ENCODE measurements around the gene RAD21L1. TPM values are rescaled to one million over a fixed set of nuclear protein-coding genes. Genes with fewer than 3 reads are reported as not detected.

Gene RAD21L1
- polyA plus RNA-seq, 3 donors: not detected

GRCh38 chr20:1269235-1269634 is 43.4 kb downstream of the RAD21L1 start:
- H3K27ac Mint-ChIP-seq: peak overlapping the region in 1 of 7 donors; percentile 24
- 94% methylated on average over 4 of the region's 8 CpGs for WGBS (ENCODE audit: insufficient coverage)

GRCh38 chr20:1269850-1270249 is 44.0 kb downstream of the RAD21L1 start:
- no peak overlapping the region for H3K9ac ChIP-seq (ENCODE audit: insufficient read depth, low read length, poor library complexity, severe bottlenecking)
- TF ChIP-seq CTCF (IDR thresholded peaks at IDR 0.05): no peak
- H3K4me1 ChIP-seq (ENCODE audit: control insufficient read depth in 1 of 2, insufficient read depth in 2 of 2, low read length in 2 of 2): peaks cover 6 to 12% of the 10 kb centered on the region in 2 donors
- H3K27me3 ChIP-seq (ENCODE audit: control insufficient read depth in 2 of 2, insufficient read depth in 2 of 2, low read length in 2 of 2): peaks cover 23 to 33% of the 10 kb centered on the region in 2 donors
- H3K27ac ChIP-seq (ENCODE audit: low read depth in 1 of 2, low read length in 2 of 2): no peak overlapping the region
- H3K9me3 Mint-ChIP-seq: peaks cover 0 to 9% (median 0%) of the 10 kb centered on the region in 7 donors
- no peaks in the 10 kb centered on the region for H4K20me1 ChIP-seq (ENCODE audit: insufficient read depth, low read length)
- H3K4me3 ChIP-seq (replicated peaks in 1 of 3; ENCODE audit: low read depth in 2 of 3, low read length in 3 of 3): no peak overlapping the region
- peak overlapping the region in 1 of 7 donors; percentile 24 for H3K27ac Mint-ChIP-seq
- intact Hi-C loops (cut with micrococcal nuclease): no loop called here
- H3K27me3 Mint-ChIP-seq (ENCODE audit: low read depth in 3 of 3): peaks cover 20 to 37% (median 31%) of the 10 kb centered on the region in 3 donors
- no peak for DNase-seq
- no peak overlapping the region for H3K4me2 ChIP-seq (replicated peaks; ENCODE audit: extremely low read depth, low read length, poor library complexity, severe bottlenecking)
- peaks cover 10% of the 10 kb centered on the region for H3K4me1 Mint-ChIP-seq
- no peak overlapping the region for H2AFZ ChIP-seq (ENCODE audit: insufficient read depth, low read depth, low read length, poor library complexity, severe bottlenecking)
- WGBS (ENCODE audit: insufficient coverage): no CpG with 5 or more reads among the region's 3 CpGs
- H3K36me3 ChIP-seq (replicated peaks in 1 of 2; ENCODE audit: control insufficient read depth in 1 of 2, insufficient read depth in 2 of 2, low read length in 2 of 2): no peaks in the 10 kb centered on the region
- no peaks in the 10 kb centered on the region for H3K9me3 ChIP-seq (replicated peaks in 1 of 2; ENCODE audit: control insufficient read depth in 1 of 2, insufficient read depth in 1 of 2, low read length in 2 of 2)
- H3K36me3 Mint-ChIP-seq: peaks cover 0 to 9% of the 10 kb centered on the region in 2 donors
- H3K4me3 Mint-ChIP-seq: no peak overlapping the region
- H3K79me2 ChIP-seq (ENCODE audit: insufficient read depth, low read length): no peaks in the 10 kb centered on the region

More at GRCh38 chr20:1269235-1269634, 43.4 kb downstream of the RAD21L1 start:
- Histone ChIP-seq H3K4me3 (replicated peaks in 1 of 3; ENCODE audit: low read depth in 2 of 3, low read length in 3 of 3) (no peak overlapping the region), H3K9ac (ENCODE audit: insufficient read depth, low read length, poor library complexity, severe bottlenecking) (no peak overlapping the region), H3K9me3 (replicated peaks in 1 of 2; ENCODE audit: control insufficient read depth in 1 of 2, insufficient read depth in 1 of 2, low read length in 2 of 2) (no peaks in the 10 kb centered on the region), H3K36me3 (replicated peaks in 1 of 2; ENCODE audit: control insufficient read depth in 1 of 2, insufficient read depth in 2 of 2, low read length in 2 of 2) (no peaks in the 10 kb centered on the region), H3K4me1 (ENCODE audit: control insufficient read depth in 1 of 2, insufficient read depth in 2 of 2, low read length in 2 of 2) (peaks cover 6 to 12% of the 10 kb centered on the region in 2 donors), H2AFZ (ENCODE audit: insufficient read depth, low read depth, low read length, poor library complexity, severe bottlenecking) (no peak overlapping the region), H3K79me2 (ENCODE audit: insufficient read depth, low read length) (no peaks in the 10 kb centered on the region), H3K4me2 (replicated peaks; ENCODE audit: extremely low read depth, low read length, poor library complexity, severe bottlenecking) (no peak overlapping the region), H3K27me3 (ENCODE audit: control insufficient read depth in 2 of 2, insufficient read depth in 2 of 2, low read length in 2 of 2) (peaks cover 23 to 36% of the 10 kb centered on the region in 2 donors), H4K20me1 (ENCODE audit: insufficient read depth, low read length) (no peaks in the 10 kb centered on the region), H3K27ac (ENCODE audit: low read depth in 1 of 2, low read length in 2 of 2) (no peak overlapping the region)
- H3K4me3 Mint-ChIP-seq: no peak overlapping the region
- intact Hi-C loops (cut with micrococcal nuclease): no loop called here
- no peak for DNase-seq
- H3K36me3 Mint-ChIP-seq: peaks cover 0 to 9% of the 10 kb centered on the region in 2 donors
- H3K27me3 Mint-ChIP-seq (ENCODE audit: low read depth in 3 of 3): peaks cover 23 to 39% (median 31%) of the 10 kb centered on the region in 3 donors
- no peak for TF ChIP-seq CTCF (IDR thresholded peaks at IDR 0.05)
- H3K4me1 Mint-ChIP-seq: peaks cover 10% of the 10 kb centered on the region
- H3K9me3 Mint-ChIP-seq: peaks cover 0 to 9% (median 0%) of the 10 kb centered on the region in 7 donors
